Kidney epithelial cell (primary cell): ENCODE data around the gene LLGL1. TPM values are rescaled to one million over a fixed set of nuclear protein-coding genes. Genes with fewer than 3 reads are reported as not detected.
"Not testable (repeated sequence)": the region's sequence is repeated elsewhere in the genome, so short reads cannot be mapped to it uniquely, and the experiment has no call there.

Experiments
- DNase-seq: peaks from one replicate; pipeline ENCODE4 v3.0.0-alpha.2; 2010; ENCODE audit warnings: low read depth
- H3K27me3 ChIP-seq: 2 replicates; pipeline ENCODE4 v1.6.0; 2011; ENCODE audit warnings: low read length; ENCODE audit not compliant: control insufficient read depth, insufficient read depth
- H3K36me3 ChIP-seq: 2 replicates; pipeline ENCODE4 v1.5.1; 2011; ENCODE audit warnings: low read length; ENCODE audit not compliant: control insufficient read depth, insufficient read depth
- H3K4me3 ChIP-seq: 2 replicates; pipeline ENCODE4 v1.5.1; 2011; ENCODE audit warnings: low read depth, mild to moderate bottlenecking, control low read depth, low read length
- total RNA-seq: library from RNA; depleted of rRNA; stranded (reverse); fragments of >200 nt; gene quantifications from 2 replicates; pipeline ENCODE4 v1.2.3, GENCODE V29; 2015
- TF ChIP-seq, protein P1 (sequence below): IDR thresholded peaks from 2 replicates; pipeline ENCODE4 v1.5.1; 2011; ENCODE audit warnings: mild to moderate bottlenecking, moderate library complexity, low read length, control low read depth, inconsistent platforms; ENCODE audit not compliant: insufficient read depth, poor library complexity, severe bottlenecking

LLGL1 gene
- total RNA-seq, 1 donor from 2014 or later, result 53.7 TPM

DNA sequence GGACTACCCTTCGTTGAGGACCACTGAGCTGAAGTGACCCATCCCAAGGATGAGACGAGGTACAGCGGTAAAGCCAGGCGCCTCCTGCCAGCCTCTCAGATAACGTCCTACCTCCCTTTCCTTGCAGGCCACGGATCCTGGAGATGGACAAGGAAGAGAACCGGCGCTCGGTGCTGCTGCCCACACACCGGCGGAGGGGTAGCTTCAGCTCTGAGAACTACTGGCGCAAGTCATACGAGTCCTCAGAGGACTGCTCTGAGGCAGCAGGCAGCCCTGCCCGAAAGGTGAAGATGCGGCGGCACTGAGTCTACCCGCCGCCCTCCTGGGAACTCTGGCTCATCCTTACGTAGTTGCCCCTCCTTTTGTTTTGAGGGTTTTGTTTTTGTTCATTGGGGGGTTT, 17.3 kb upstream of the LLGL1 start:
- Histone ChIP-seq H3K36me3 (peaks cover 5% of the 10 kb centered on the region), H3K4me3 (no peak overlapping the region), H3K27me3 (no peaks in the 10 kb centered on the region)
- no peak for DNase-seq
- TF ChIP-seq, protein P1, sequence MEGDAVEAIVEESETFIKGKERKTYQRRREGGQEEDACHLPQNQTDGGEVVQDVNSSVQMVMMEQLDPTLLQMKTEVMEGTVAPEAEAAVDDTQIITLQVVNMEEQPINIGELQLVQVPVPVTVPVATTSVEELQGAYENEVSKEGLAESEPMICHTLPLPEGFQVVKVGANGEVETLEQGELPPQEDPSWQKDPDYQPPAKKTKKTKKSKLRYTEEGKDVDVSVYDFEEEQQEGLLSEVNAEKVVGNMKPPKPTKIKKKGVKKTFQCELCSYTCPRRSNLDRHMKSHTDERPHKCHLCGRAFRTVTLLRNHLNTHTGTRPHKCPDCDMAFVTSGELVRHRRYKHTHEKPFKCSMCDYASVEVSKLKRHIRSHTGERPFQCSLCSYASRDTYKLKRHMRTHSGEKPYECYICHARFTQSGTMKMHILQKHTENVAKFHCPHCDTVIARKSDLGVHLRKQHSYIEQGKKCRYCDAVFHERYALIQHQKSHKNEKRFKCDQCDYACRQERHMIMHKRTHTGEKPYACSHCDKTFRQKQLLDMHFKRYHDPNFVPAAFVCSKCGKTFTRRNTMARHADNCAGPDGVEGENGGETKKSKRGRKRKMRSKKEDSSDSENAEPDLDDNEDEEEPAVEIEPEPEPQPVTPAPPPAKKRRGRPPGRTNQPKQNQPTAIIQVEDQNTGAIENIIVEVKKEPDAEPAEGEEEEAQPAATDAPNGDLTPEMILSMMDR, result no peak

- TF ChIP-seq, protein P1, result no peak
- H3K36me3 ChIP-seq, result no peaks in the 10 kb centered on the region
Observed at GRCh38 chr17:18213666-18214270, 11.7 kb upstream of the LLGL1 start.

DNA sequence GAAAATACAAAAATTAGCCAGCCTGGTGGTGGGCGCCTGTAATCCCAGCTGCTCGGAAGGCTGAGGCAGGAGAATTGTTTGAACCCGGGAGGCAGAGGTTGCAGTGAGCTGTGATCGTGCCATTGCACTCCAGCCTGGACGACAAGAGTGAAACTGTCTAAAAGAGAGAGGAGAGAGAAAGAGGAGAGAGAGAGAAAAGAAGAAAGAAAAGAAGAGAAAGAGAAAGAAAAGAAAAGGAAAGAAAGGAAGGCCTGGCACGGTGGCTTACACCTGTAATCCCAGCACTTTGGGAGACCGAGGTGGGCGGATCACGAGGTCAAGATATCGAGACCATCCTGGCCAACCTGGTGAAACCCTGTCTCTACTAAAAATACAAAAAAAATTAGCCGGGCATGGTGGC, 8.5 kb upstream of the LLGL1 start:
- not testable (repeated sequence) for DNase-seq, H3K27me3 ChIP-seq, H3K4me3 ChIP-seq, H3K36me3 ChIP-seq

More at GRCh38 chr17:18213666-18214270, 11.7 kb upstream of the LLGL1 start:
- no peaks in the 10 kb centered on the region for H3K27me3 ChIP-seq
- DNase-seq, result no peak
- no peak overlapping the region for H3K4me3 ChIP-seq

- no peak for DNase-seq
- H3K36me3 ChIP-seq, result no peaks in the 10 kb centered on the region
- no peaks in the 10 kb centered on the region for H3K27me3 ChIP-seq
- TF ChIP-seq, protein P1, result peak; percentile 98
- H3K4me3 ChIP-seq, result no peak overlapping the region
Observed at GRCh38 chr17:18217412-18218015, 7.9 kb upstream of the LLGL1 start.

- DNase-seq, result no peak
- no peaks in the 10 kb centered on the region for H3K27me3 ChIP-seq
- TF ChIP-seq, protein P1, result no peak
Observed at GRCh38 chr17:18218756-18219415, 6.5 kb upstream of the LLGL1 start.

DNA sequence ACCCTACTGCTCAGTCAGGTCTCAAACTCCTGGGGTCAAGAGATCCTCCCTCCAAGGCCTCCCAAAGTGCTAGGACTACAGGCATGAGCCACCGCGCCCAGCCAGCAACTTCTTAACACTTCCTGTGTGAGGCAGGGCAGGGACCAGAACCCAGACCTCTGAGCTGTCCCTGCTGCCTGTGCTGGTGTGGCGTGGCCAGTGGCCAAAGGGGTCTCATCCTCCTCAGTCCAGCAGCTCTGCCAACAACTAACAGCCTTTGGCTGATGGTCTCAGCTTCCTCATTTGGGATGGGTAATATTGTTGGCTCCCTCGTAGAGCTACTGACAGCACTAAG, 1.4 kb upstream of the LLGL1 start:
- no peak for DNase-seq
- H3K36me3 ChIP-seq, result no peaks in the 10 kb centered on the region
- H3K27me3 ChIP-seq, result no peaks in the 10 kb centered on the region
- TF ChIP-seq, protein P1, result no peak
- H3K4me3 ChIP-seq, result no peak overlapping the region

More at GRCh38 chr17:18218756-18219415, 6.5 kb upstream of the LLGL1 start:
- Histone ChIP-seq H3K36me3 (no peaks in the 10 kb centered on the region), H3K4me3 (no peak overlapping the region)
